ENCODE measurements around the gene YEATS2. TPM values are rescaled to one million over a fixed set of nuclear protein-coding genes. Genes with fewer than 3 reads are reported as not detected.

Gene YEATS2
- total RNA-seq, 3 donors from 2014 or later (not counting 1 experiment from before 2014, with no cell fraction given): 23.1 to 25.8 (median 25.2) TPM

DNA sequence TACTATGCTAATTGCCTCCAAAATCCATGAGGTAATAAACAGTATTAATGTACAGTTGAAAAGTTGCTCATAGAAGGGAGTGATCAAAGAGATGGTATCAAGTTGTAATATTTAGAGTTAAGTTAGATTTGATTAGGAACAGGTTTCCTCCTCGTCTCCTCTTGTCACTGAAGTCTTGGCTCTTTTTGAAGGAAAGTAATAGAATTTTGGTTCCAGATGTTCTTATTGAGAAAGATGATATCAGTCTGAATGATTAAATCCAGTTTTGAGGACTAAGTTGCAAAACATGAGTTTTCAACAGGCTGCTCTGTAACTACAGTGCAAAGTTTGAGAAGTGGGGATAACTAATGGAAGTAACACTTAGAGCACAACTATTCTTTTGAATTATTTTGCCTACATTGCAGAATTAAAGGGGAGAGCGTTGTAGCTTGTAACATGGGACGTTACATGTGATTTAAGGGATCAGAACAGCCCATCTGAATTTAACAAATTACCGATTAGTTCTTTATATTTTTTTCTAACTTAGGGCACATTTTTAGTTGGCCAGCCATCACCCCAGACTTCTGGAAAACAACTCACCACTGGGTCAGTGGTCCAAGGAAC lies 79.5 kb downstream of the YEATS2 start:
- Histone ChIP-seq H3K27me3 (ENCODE audit: control insufficient read depth, insufficient read depth, low read length) (no peaks in the 10 kb centered on the region), H3K36me3 (ENCODE audit: control insufficient read depth, insufficient read depth, low read length) (peaks cover 65% of the 10 kb centered on the region), H3K9me3 (ENCODE audit: control insufficient read depth, insufficient read depth, low read length) (no peaks in the 10 kb centered on the region), H3K4me3 (ENCODE audit: low read length) (no peak overlapping the region), H3K27ac (ENCODE audit: low read length) (no peak overlapping the region), H3K4me1 (ENCODE audit: control insufficient read depth, insufficient read depth, low read length) (no peaks in the 10 kb centered on the region)
- DNase-seq (no peak), ATAC-seq (no peak)
- H3K9me3 Mint-ChIP-seq: no peaks in the 10 kb centered on the region
- no peak overlapping the region for H3K4me3 Mint-ChIP-seq
- 97% methylated on average over 3 of the region's 4 CpGs for WGBS (ENCODE audit: insufficient coverage)
- TF ChIP-seq CTCF (IDR thresholded peaks at IDR 0.05): no peak
- intact Hi-C loops (cut with micrococcal nuclease): no loop called here
- H3K27ac Mint-ChIP-seq: no peak overlapping the region
- no peaks in the 10 kb centered on the region for H3K27me3 Mint-ChIP-seq (ENCODE audit: low read depth in 2 of 2)
- H3K4me1 Mint-ChIP-seq: no peaks in the 10 kb centered on the region
- H3K36me3 Mint-ChIP-seq: peaks cover 29% of the 10 kb centered on the region

GRCh38 chr3:183779896-183780465 lies 82.4 kb downstream of the YEATS2 start:
- no peaks in the 10 kb centered on the region for H3K27me3 Mint-ChIP-seq (ENCODE audit: low read depth in 2 of 2)
- no peak for ATAC-seq

GRCh38 chr3:183781246-183781645 lies 83.6 kb downstream of the YEATS2 start:
- WGBS (ENCODE audit: insufficient coverage): 97% methylated on average over 6 of the region's 6 CpGs

More at GRCh38 chr3:183779896-183780465, 82.4 kb downstream of the YEATS2 start:
- no peak overlapping the region for H3K4me3 Mint-ChIP-seq
- WGBS (ENCODE audit: insufficient coverage): 94% methylated on average over 14 of the region's 14 CpGs
- no peak overlapping the region for H3K27ac ChIP-seq (ENCODE audit: low read length)
- no peak overlapping the region for H3K4me3 ChIP-seq (ENCODE audit: low read length)
- peaks cover 23% of the 10 kb centered on the region for H3K36me3 Mint-ChIP-seq
- H3K4me1 ChIP-seq (ENCODE audit: control insufficient read depth, insufficient read depth, low read length): no peaks in the 10 kb centered on the region
- H3K9me3 ChIP-seq (ENCODE audit: control insufficient read depth, insufficient read depth, low read length): no peaks in the 10 kb centered on the region
- peaks cover 0 to 5% of the 10 kb centered on the region in 2 donors for H3K4me1 Mint-ChIP-seq
- no peak for TF ChIP-seq CTCF (IDR thresholded peaks at IDR 0.05)
- no peak overlapping the region for H3K27ac Mint-ChIP-seq
- H3K36me3 ChIP-seq (ENCODE audit: control insufficient read depth, insufficient read depth, low read length): peaks cover 55% of the 10 kb centered on the region
- no peaks in the 10 kb centered on the region for H3K9me3 Mint-ChIP-seq
- DNase-seq: no peak
- no peaks in the 10 kb centered on the region for H3K27me3 ChIP-seq (ENCODE audit: control insufficient read depth, insufficient read depth, low read length)
- intact Hi-C loops (cut with micrococcal nuclease): no loop called here

More at GRCh38 chr3:183781246-183781645, 83.6 kb downstream of the YEATS2 start:
- TF ChIP-seq CTCF (IDR thresholded peaks at IDR 0.05): no peak
- DNase-seq: no peak
- no peak for ATAC-seq
- Histone ChIP-seq H3K36me3 (ENCODE audit: control insufficient read depth, insufficient read depth, low read length) (peaks cover 54% of the 10 kb centered on the region), H3K9me3 (ENCODE audit: control insufficient read depth, insufficient read depth, low read length) (no peaks in the 10 kb centered on the region), H3K27me3 (ENCODE audit: control insufficient read depth, insufficient read depth, low read length) (no peaks in the 10 kb centered on the region), H3K27ac (ENCODE audit: low read length) (no peak overlapping the region), H3K4me3 (ENCODE audit: low read length) (no peak overlapping the region), H3K4me1 (ENCODE audit: control insufficient read depth, insufficient read depth, low read length) (no peaks in the 10 kb centered on the region)
- no peaks in the 10 kb centered on the region for H3K27me3 Mint-ChIP-seq (ENCODE audit: low read depth in 2 of 2)
- H3K27ac Mint-ChIP-seq: no peak overlapping the region
- intact Hi-C loops (cut with micrococcal nuclease): no loop called here
- peaks cover 23% of the 10 kb centered on the region for H3K36me3 Mint-ChIP-seq
- no peak overlapping the region for H3K4me3 Mint-ChIP-seq
- H3K9me3 Mint-ChIP-seq: no peaks in the 10 kb centered on the region
- peaks cover 0 to 5% of the 10 kb centered on the region in 2 donors for H3K4me1 Mint-ChIP-seq
